A673 (cell line): ENCODE results near the gene ZNF324. TPM values are rescaled to one million over a fixed set of nuclear protein-coding genes. Genes with fewer than 3 reads are reported as not detected.
A peak's percentile ranks its signal among the peaks of the same experiment; 100 is the strongest.

ENCODE experiments used
- BruUV-seq: library from RNA; stranded (reverse); fragments of 400-500 nt; replicated peaks from 2 replicates; lab custom pipeline; 2021; lab: Mats Ljungman, UMichigan
- CTCF ChIA-PET: fragments of 300-600 bp; sonication (Branson Sonifier 250); formaldehyde crosslinking; loops from one replicate; lab custom pipeline; 2022; ENCODE audit warnings: antibody characterized with exemption; lab: Charles Lee
- POLR2A ChIA-PET: fragments of 300-600 bp; sonication (Branson Sonifier 250); formaldehyde crosslinking; loops from one replicate; lab custom pipeline; 2022; ENCODE audit warnings: antibody characterized with exemption; ENCODE audit not compliant: low non-redundant PET; lab: Charles Lee
- DNase-seq: peaks from one replicate; pipeline ENCODE4 v3.0.0-alpha.2; 2015; ENCODE audit warnings: low spot score
- H3K27ac ChIP-seq: fragments of 200-600 bp; sonication (generic); 2 replicates; pipeline ENCODE4 v1.5.1; 2016; ENCODE audit warnings: mixed run types, low read depth, mild to moderate bottlenecking, mixed read lengths, antibody characterized with exemption, low read length; ENCODE audit not compliant: poor library complexity, severe bottlenecking
- H3K27me3 ChIP-seq: fragments of 200-600 bp; sonication (generic); replicated peaks from 2 replicates; pipeline ENCODE4 v1.6.1; 2017; ENCODE audit warnings: mixed run types, low read depth, mild to moderate bottlenecking, mixed read lengths, antibody characterized with exemption, low read length; ENCODE audit not compliant: insufficient read depth, poor library complexity
- H3K36me3 ChIP-seq: fragments of 200-600 bp; sonication (generic); 2 replicates; pipeline ENCODE4 v1.6.1; 2016; ENCODE audit warnings: mixed run types, mild to moderate bottlenecking, mixed read lengths, antibody characterized with exemption, low read length; ENCODE audit not compliant: insufficient read depth, poor library complexity, severe bottlenecking
- H3K4me1 ChIP-seq: fragments of 200-600 bp; sonication (generic); 2 replicates; pipeline ENCODE4 v1.6.1; 2017; ENCODE audit warnings: mixed run types, mild to moderate bottlenecking, mixed read lengths, antibody characterized with exemption, low read length; ENCODE audit not compliant: insufficient read depth, poor library complexity, severe bottlenecking
- H3K4me3 ChIP-seq: fragments of 200-600 bp; sonication (generic); 2 replicates; pipeline ENCODE4 v1.5.1; 2016; ENCODE audit warnings: low read depth, mixed run types, mild to moderate bottlenecking, mixed read lengths, low read length; ENCODE audit not compliant: poor library complexity, severe bottlenecking
- H3K9me3 ChIP-seq: fragments of 200-600 bp; sonication (generic); 2 replicates; pipeline ENCODE4 v1.6.1; 2016; ENCODE audit warnings: mixed run types, low read depth, mild to moderate bottlenecking, mixed read lengths, antibody characterized with exemption, low read length; ENCODE audit not compliant: poor library complexity, severe bottlenecking
- EZH2 ChIP-seq: fragments of 200-600 bp; sonication (generic); IDR thresholded peaks from 2 replicates; pipeline ENCODE4 v1.6.1; 2017; ENCODE audit warnings: borderline replicate concordance, low read depth, mild to moderate bottlenecking, mixed read lengths, antibody characterized with exemption, low read length; ENCODE audit not compliant: poor library complexity, severe bottlenecking
- intact Hi-C: fragments of 100-400 bp; cut with micrococcal nuclease; formaldehyde crosslinking; loops from one replicate; pipeline ENCODE4 v1.10.0; 2022; ENCODE audit not compliant: unreplicated experiment
- total RNA-seq: library from RNA; stranded (reverse); gene quantifications from 2 replicates; pipeline ENCODE4 v1.2.3, GENCODE V29; 2021
- TF ChIP-seq, protein P1 (sequence below): fragments of 300-800, 200-600 bp; sonication (generic); conservative IDR thresholded peaks from 2 replicates; pipeline ENCODE4 v1.5.1; 2017; ENCODE audit warnings: low read depth, mild to moderate bottlenecking, antibody characterized with exemption, low read length, moderate library complexity, mixed read lengths

The ZNF324 gene
- total RNA-seq, 1 experiment from 2014 or later, result 12.7 TPM

- DNase-seq, result peak; percentile 91
- H3K27me3 ChIP-seq, result no peaks in the 10 kb centered on the region
- intact Hi-C loops, result no loop called here
- CTCF ChIA-PET, result interaction anchor here (1.1 to 2.1 kb wide), 3 partner anchors 19 to 43 kb away, joined by 3 to 9 read pairs (median 3); partner anchors contain the start of genes TRIM28 and ZNF446
- TF ChIP-seq, protein P1, sequence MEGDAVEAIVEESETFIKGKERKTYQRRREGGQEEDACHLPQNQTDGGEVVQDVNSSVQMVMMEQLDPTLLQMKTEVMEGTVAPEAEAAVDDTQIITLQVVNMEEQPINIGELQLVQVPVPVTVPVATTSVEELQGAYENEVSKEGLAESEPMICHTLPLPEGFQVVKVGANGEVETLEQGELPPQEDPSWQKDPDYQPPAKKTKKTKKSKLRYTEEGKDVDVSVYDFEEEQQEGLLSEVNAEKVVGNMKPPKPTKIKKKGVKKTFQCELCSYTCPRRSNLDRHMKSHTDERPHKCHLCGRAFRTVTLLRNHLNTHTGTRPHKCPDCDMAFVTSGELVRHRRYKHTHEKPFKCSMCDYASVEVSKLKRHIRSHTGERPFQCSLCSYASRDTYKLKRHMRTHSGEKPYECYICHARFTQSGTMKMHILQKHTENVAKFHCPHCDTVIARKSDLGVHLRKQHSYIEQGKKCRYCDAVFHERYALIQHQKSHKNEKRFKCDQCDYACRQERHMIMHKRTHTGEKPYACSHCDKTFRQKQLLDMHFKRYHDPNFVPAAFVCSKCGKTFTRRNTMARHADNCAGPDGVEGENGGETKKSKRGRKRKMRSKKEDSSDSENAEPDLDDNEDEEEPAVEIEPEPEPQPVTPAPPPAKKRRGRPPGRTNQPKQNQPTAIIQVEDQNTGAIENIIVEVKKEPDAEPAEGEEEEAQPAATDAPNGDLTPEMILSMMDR, result no peak; the same call in 1 of the 2 replicates
- TF ChIP-seq EZH2, result no peak
- H3K36me3 ChIP-seq, result peaks cover 11% of the 10 kb centered on the region
- peak overlapping the region; percentile 86 for H3K4me3 ChIP-seq
- H3K4me1 ChIP-seq, result peaks cover 24% of the 10 kb centered on the region
- POLR2A ChIA-PET, result interaction anchor here (0.6 kb wide), 1 partner anchor 79 kb away, joined by 3 read pairs; the partner anchor contains the start of gene ZNF132
- peak overlapping the region; percentile 97 for H3K27ac ChIP-seq
- no TSS peak for BruUV-seq
- H3K9me3 ChIP-seq, result no peaks in the 10 kb centered on the region
Measured at GRCh38 chr19:58519087-58519354, 52.1 kb downstream of the ZNF324 start.

GRCh38 chr19:58519355-58520256 is 52.7 kb downstream of the ZNF324 start, which contains the start of gene ZBTB45:
Gene ZBTB45 (minus strand): TSS chr19:58519810. CDS start chr19:58517673, 2,137 bp downstream.
- H3K27ac ChIP-seq, result peak within 1 kb of the TSS; percentile 97
- TF ChIP-seq, protein P1, result peak; percentile 82
- TF ChIP-seq EZH2, result no peak
- CTCF ChIA-PET, result interaction anchor here (1.0 to 2.1 kb wide), 5 partner anchors 9 to 44 kb away, joined by 3 to 9 read pairs (median 3); partner anchors contain the start of genes TRIM28 and ZNF446
- intact Hi-C loops, result no loop called here
- H3K36me3 ChIP-seq, result peaks cover 11% of the 10 kb centered on the region
- POLR2A ChIA-PET, result interaction anchor here (0.8 kb wide), 1 partner anchor 12 kb away, joined by 5 read pairs; no protein-coding TSS in a partner anchor
- peak; percentile 98 for DNase-seq
- H3K9me3 ChIP-seq, result no peaks in the 10 kb centered on the region
- H3K27me3 ChIP-seq, result no peaks in the 10 kb centered on the region
- peak within 1 kb of the TSS; percentile 86 for H3K4me3 ChIP-seq
- TSS peak; percentile 49 for BruUV-seq
- peaks cover 23% of the 10 kb centered on the region for H3K4me1 ChIP-seq

DNA sequence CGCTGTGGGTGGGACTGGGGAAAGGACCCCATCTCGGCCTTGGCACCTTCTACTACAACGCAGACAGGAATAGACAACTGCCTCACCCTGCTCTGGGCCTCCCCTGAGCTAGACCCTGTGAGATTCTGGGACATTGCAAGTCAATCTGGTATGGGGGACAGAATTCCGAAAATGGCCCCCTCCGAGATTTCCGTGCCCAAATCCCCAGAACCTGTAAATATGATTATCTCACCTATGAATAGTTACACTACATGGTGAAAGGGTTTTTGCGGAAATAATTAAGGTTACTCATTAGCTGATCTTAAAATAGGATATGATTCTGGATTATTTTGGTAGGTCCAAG is 53.3 kb downstream of the ZNF324 start:
- H3K9me3 ChIP-seq, result no peaks in the 10 kb centered on the region
- no peak for DNase-seq
- intact Hi-C loops, result no loop called here
- TSS peak; percentile 88 for BruUV-seq
- H3K36me3 ChIP-seq, result peaks cover 11% of the 10 kb centered on the region
- H3K4me3 ChIP-seq, result peak overlapping the region; percentile 86
- CTCF ChIA-PET, result interaction anchor here (1.0 to 2.1 kb wide), 3 partner anchors 8 to 24 kb away, joined by 3 to 9 read pairs (median 5); partner anchors contain the start of gene TRIM28
- H3K27ac ChIP-seq, result peak overlapping the region; percentile 97
- H3K4me1 ChIP-seq, result peaks cover 19% of the 10 kb centered on the region
- TF ChIP-seq, protein P1, result no peak
- no peak for TF ChIP-seq EZH2
- no peaks in the 10 kb centered on the region for H3K27me3 ChIP-seq
- POLR2A ChIA-PET, result interaction anchor here (0.8 kb wide), 1 partner anchor 11 kb away, joined by 5 read pairs; no protein-coding TSS in a partner anchor
